ENCODE data around the gene ZNF777. TPM values are rescaled to one million over a fixed set of nuclear protein-coding genes. Genes with fewer than 3 reads are reported as not detected.
"Not testable (repeated sequence)": the region's sequence is repeated elsewhere in the genome, so short reads cannot be mapped to it uniquely, and the experiment has no call there.

Gene ZNF777
- total RNA-seq, 1 donor from 2014 or later = 17.2 TPM

GRCh38 chr7:149494738-149495368 lies 34.0 kb upstream of the ZNF777 start:
- peak overlapping the region; percentile 94 for H3K4me2 ChIP-seq (ENCODE audit: low read length)

GRCh38 chr7:149493975-149494374 lies 33.1 kb upstream of the ZNF777 start:
- H3K9ac ChIP-seq (ENCODE audit: low read length); H3K27ac ChIP-seq (ENCODE audit: low read depth, low read length); H3K4me1 ChIP-seq (ENCODE audit: insufficient read depth, low read length); FAIRE-seq; H3K27me3 ChIP-seq (ENCODE audit: insufficient read depth, low read length); DNase-seq (ENCODE audit: low read depth); H3K9me3 Mint-ChIP-seq (ENCODE audit: unreplicated experiment); H2AFZ ChIP-seq (ENCODE audit: low read depth, low read length); H3K27ac Mint-ChIP-seq (ENCODE audit: unreplicated experiment); H3K4me2 ChIP-seq (ENCODE audit: low read length); H3K27me3 Mint-ChIP-seq (ENCODE audit: low read depth, unreplicated experiment); H3K4me3 ChIP-seq (ENCODE audit: insufficient read depth, low read depth, low read length); H3K9me3 ChIP-seq (ENCODE audit: insufficient read depth, low read depth, low read length); H3K4me3 Mint-ChIP-seq (ENCODE audit: unreplicated experiment): not testable (repeated sequence)
- peaks cover 18% of the 10 kb centered on the region for H3K36me3 ChIP-seq (ENCODE audit: insufficient read depth, low read length)
- H4K20me1 ChIP-seq (ENCODE audit: insufficient read depth, low read length) = peaks cover 26% of the 10 kb centered on the region
- H3K79me2 ChIP-seq (ENCODE audit: insufficient read depth, low read length) = peaks cover 35% of the 10 kb centered on the region
- peaks cover 12% of the 10 kb centered on the region for H3K4me1 Mint-ChIP-seq (ENCODE audit: low read depth, unreplicated experiment)
- peaks cover 23% of the 10 kb centered on the region for H3K36me3 Mint-ChIP-seq (ENCODE audit: low read depth, unreplicated experiment)

More at GRCh38 chr7:149494738-149495368, 34.0 kb upstream of the ZNF777 start:
- H3K9me3 ChIP-seq (ENCODE audit: insufficient read depth, low read depth, low read length) = no peaks in the 10 kb centered on the region
- no peak overlapping the region for H3K4me3 ChIP-seq (ENCODE audit: insufficient read depth, low read depth, low read length)
- no peak for DNase-seq (ENCODE audit: low read depth)
- peaks cover 12% of the 10 kb centered on the region for H3K4me1 Mint-ChIP-seq (ENCODE audit: low read depth, unreplicated experiment)
- H4K20me1 ChIP-seq (ENCODE audit: insufficient read depth, low read length) = peaks cover 20% of the 10 kb centered on the region
- H3K36me3 ChIP-seq (ENCODE audit: insufficient read depth, low read length) = peaks cover 18% of the 10 kb centered on the region
- TF ChIP-seq EZH2 (IDR thresholded peaks at IDR 0.05; ENCODE audit: insufficient read depth, low read length) (no peak), CTCF (IDR thresholded peaks at IDR 0.05; ENCODE audit: insufficient read depth, low read depth, low read length) (no peak)
- H3K27me3 ChIP-seq (ENCODE audit: insufficient read depth, low read length) = peaks cover 3% of the 10 kb centered on the region
- H3K9me3 Mint-ChIP-seq (ENCODE audit: unreplicated experiment) = no peaks in the 10 kb centered on the region
- peaks cover 9% of the 10 kb centered on the region for H3K4me1 ChIP-seq (ENCODE audit: insufficient read depth, low read length)
- no peak overlapping the region for H3K27ac Mint-ChIP-seq (ENCODE audit: unreplicated experiment)
- peaks cover 15% of the 10 kb centered on the region for H3K27me3 Mint-ChIP-seq (ENCODE audit: low read depth, unreplicated experiment)
- peaks cover 31% of the 10 kb centered on the region for H3K79me2 ChIP-seq (ENCODE audit: insufficient read depth, low read length)
- no peak overlapping the region for H3K27ac ChIP-seq (ENCODE audit: low read depth, low read length)
- H3K4me3 Mint-ChIP-seq (ENCODE audit: unreplicated experiment) = peak overlapping the region; percentile 5
- H3K36me3 Mint-ChIP-seq (ENCODE audit: low read depth, unreplicated experiment) = peaks cover 18% of the 10 kb centered on the region
- FAIRE-seq = no peak
- no peak overlapping the region for H3K9ac ChIP-seq (ENCODE audit: low read length)
- no peak overlapping the region for H2AFZ ChIP-seq (ENCODE audit: low read depth, low read length)

- Histone ChIP-seq H3K79me2 (ENCODE audit: insufficient read depth, low read length) (peaks cover 38% of the 10 kb centered on the region), H3K4me2 (ENCODE audit: low read length) (no peak overlapping the region), H3K27me3 (ENCODE audit: insufficient read depth, low read length) (no peaks in the 10 kb centered on the region), H3K4me1 (ENCODE audit: insufficient read depth, low read length) (peaks cover 9% of the 10 kb centered on the region), H3K27ac (ENCODE audit: low read depth, low read length) (no peak overlapping the region), H3K9me3 (ENCODE audit: insufficient read depth, low read depth, low read length) (no peaks in the 10 kb centered on the region), H3K4me3 (ENCODE audit: insufficient read depth, low read depth, low read length) (no peak overlapping the region), H2AFZ (ENCODE audit: low read depth, low read length) (no peak overlapping the region), H4K20me1 (ENCODE audit: insufficient read depth, low read length) (peaks cover 30% of the 10 kb centered on the region), H3K9ac (ENCODE audit: low read length) (no peak overlapping the region), H3K36me3 (ENCODE audit: insufficient read depth, low read length) (peaks cover 21% of the 10 kb centered on the region)
- Mint-ChIP-seq H3K4me1 (ENCODE audit: low read depth, unreplicated experiment) (peaks cover 12% of the 10 kb centered on the region), H3K36me3 (ENCODE audit: low read depth, unreplicated experiment) (peaks cover 23% of the 10 kb centered on the region), H3K27ac (ENCODE audit: unreplicated experiment) (no peak overlapping the region), H3K27me3 (ENCODE audit: low read depth, unreplicated experiment) (no peaks in the 10 kb centered on the region), H3K9me3 (ENCODE audit: unreplicated experiment) (no peaks in the 10 kb centered on the region), H3K4me3 (ENCODE audit: unreplicated experiment) (no peak overlapping the region)
- DNase-seq (ENCODE audit: low read depth) (no peak), FAIRE-seq (no peak)
- TF ChIP-seq CTCF (IDR thresholded peaks at IDR 0.05; ENCODE audit: insufficient read depth, low read depth, low read length) = no peak
- no peak for TF ChIP-seq EZH2 (IDR thresholded peaks at IDR 0.05; ENCODE audit: insufficient read depth, low read length)
These were observed 32.5 kb upstream of the ZNF777 start for GRCh38 chr7:149493366-149493765.
